ENCODE results near the gene DBP.

Gene DBP

DNA sequence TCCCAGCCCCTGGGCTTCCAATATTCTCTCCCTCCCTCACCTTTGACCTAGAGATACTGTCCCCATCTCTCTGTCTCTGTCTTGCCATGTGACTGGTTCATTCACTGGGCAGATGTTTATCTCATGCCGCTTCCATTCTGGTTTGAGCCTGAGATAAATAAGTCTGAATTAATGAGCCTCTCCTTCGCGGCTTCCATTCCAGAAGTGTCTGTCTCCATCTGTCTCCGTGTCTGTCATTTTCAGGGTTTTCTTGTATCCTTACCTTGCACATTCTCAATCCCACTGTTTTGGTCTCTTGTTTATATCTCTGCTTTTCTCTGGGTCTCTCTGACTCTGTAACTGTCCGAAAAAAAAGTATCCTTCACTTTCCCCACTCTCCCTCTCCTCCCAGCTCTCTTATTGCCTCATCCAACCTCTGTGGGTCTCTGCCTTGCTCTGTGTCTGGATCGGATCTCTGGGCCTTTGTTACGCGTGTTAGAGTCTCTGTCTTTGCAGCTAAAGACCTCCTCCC, 13.6 kb downstream of the DBP start (continued):
- TF ChIP-seq, protein P1, sequence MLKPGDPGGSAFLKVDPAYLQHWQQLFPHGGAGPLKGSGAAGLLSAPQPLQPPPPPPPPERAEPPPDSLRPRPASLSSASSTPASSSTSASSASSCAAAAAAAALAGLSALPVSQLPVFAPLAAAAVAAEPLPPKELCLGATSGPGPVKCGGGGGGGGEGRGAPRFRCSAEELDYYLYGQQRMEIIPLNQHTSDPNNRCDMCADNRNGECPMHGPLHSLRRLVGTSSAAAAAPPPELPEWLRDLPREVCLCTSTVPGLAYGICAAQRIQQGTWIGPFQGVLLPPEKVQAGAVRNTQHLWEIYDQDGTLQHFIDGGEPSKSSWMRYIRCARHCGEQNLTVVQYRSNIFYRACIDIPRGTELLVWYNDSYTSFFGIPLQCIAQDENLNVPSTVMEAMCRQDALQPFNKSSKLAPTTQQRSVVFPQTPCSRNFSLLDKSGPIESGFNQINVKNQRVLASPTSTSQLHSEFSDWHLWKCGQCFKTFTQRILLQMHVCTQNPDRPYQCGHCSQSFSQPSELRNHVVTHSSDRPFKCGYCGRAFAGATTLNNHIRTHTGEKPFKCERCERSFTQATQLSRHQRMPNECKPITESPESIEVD (tag by site-specific recombination; IDR thresholded peaks at IDR 0.05): no peak
- TF ChIP-seq WT1 (tag by site-specific recombination; IDR thresholded peaks at IDR 0.05): 0 out of 2 replicates have a peak, but pooled peaks have one; percentile 34
- TF ChIP-seq GFI1B (tag by site-specific recombination; IDR thresholded peaks at IDR 0.05): no peak
- TF ChIP-seq ZXDB (tag by site-specific recombination; IDR thresholded peaks at IDR 0.05): no peak
- no peak for TF ChIP-seq ZIC2 (tag by site-specific recombination; IDR thresholded peaks at IDR 0.05)
- TF ChIP-seq ZNF214 (tag by site-specific recombination; IDR thresholded peaks at IDR 0.05; ENCODE audit: borderline replicate concordance): no peak
- TF ChIP-seq, protein P2, sequence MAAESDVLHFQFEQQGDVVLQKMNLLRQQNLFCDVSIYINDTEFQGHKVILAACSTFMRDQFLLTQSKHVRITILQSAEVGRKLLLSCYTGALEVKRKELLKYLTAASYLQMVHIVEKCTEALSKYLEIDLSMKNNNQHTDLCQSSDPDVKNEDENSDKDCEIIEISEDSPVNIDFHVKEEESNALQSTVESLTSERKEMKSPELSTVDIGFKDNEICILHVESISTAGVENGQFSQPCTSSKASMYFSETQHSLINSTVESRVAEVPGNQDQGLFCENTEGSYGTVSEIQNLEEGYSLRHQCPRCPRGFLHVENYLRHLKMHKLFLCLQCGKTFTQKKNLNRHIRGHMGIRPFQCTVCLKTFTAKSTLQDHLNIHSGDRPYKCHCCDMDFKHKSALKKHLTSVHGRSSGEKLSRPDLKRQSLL (tag by site-specific recombination; IDR thresholded peaks at IDR 0.05): no peak
- TF ChIP-seq ZNF391 (tag by site-specific recombination; IDR thresholded peaks at IDR 0.05; ENCODE audit: borderline replicate concordance, low read depth): no peak
- no peak for TF ChIP-seq ZNF76 (tag by site-specific recombination; IDR thresholded peaks at IDR 0.05; ENCODE audit: borderline replicate concordance, low read depth)
- no peak for TF ChIP-seq RBAK (tag by site-specific recombination; IDR thresholded peaks at IDR 0.05)
- TF ChIP-seq ZNF701 (tag by site-specific recombination; IDR thresholded peaks at IDR 0.05): no peak
- TF ChIP-seq KLF16 (tag by site-specific recombination; IDR thresholded peaks at IDR 0.05): peak; percentile 59; the same call in 1 of the 2 replicates
- no peak for TF ChIP-seq ZNF561 (tag by site-specific recombination; IDR thresholded peaks at IDR 0.05; ENCODE audit: borderline replicate concordance)
- no peak for TF ChIP-seq ZSCAN16 (tag by site-specific recombination; IDR thresholded peaks at IDR 0.05)
- TF ChIP-seq BCL11B (tag by site-specific recombination; IDR thresholded peaks at IDR 0.05; ENCODE audit: low read depth): no peak
- TF ChIP-seq, protein P3, sequence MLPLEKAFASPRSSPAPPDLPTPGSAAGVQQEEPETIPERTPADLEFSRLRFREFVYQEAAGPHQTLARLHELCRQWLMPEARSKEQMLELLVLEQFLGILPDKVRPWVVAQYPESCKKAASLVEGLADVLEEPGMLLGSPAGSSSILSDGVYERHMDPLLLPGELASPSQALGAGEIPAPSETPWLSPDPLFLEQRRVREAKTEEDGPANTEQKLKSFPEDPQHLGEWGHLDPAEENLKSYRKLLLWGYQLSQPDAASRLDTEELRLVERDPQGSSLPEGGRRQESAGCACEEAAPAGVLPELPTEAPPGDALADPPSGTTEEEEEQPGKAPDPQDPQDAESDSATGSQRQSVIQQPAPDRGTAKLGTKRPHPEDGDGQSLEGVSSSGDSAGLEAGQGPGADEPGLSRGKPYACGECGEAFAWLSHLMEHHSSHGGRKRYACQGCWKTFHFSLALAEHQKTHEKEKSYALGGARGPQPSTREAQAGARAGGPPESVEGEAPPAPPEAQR (tag by site-specific recombination; IDR thresholded peaks at IDR 0.05): no peak
- TF ChIP-seq ZNF776 (tag by site-specific recombination; IDR thresholded peaks at IDR 0.05; ENCODE audit: borderline replicate concordance): no peak
- TF ChIP-seq, protein P4, sequence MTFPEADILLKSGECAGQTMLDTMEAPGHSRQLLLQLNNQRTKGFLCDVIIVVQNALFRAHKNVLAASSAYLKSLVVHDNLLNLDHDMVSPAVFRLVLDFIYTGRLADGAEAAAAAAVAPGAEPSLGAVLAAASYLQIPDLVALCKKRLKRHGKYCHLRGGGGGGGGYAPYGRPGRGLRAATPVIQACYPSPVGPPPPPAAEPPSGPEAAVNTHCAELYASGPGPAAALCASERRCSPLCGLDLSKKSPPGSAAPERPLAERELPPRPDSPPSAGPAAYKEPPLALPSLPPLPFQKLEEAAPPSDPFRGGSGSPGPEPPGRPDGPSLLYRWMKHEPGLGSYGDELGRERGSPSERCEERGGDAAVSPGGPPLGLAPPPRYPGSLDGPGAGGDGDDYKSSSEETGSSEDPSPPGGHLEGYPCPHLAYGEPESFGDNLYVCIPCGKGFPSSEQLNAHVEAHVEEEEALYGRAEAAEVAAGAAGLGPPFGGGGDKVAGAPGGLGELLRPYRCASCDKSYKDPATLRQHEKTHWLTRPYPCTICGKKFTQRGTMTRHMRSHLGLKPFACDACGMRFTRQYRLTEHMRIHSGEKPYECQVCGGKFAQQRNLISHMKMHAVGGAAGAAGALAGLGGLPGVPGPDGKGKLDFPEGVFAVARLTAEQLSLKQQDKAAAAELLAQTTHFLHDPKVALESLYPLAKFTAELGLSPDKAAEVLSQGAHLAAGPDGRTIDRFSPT (tag by site-specific recombination; IDR thresholded peaks at IDR 0.05): no peak
- no peak for TF ChIP-seq ZNF510 (tag by site-specific recombination; IDR thresholded peaks at IDR 0.05; ENCODE audit: insufficient replicate concordance)
- TF ChIP-seq PRDM1 (tag by site-specific recombination; IDR thresholded peaks at IDR 0.05): peak; percentile 97
- TF ChIP-seq ZNF629 (tag by site-specific recombination; IDR thresholded peaks at IDR 0.05): no peak
- no peak for TF ChIP-seq ZNF138 (tag by site-specific recombination; IDR thresholded peaks at IDR 0.05; ENCODE audit: borderline replicate concordance)
- no peak for TF ChIP-seq ZNF624 (tag by site-specific recombination; IDR thresholded peaks at IDR 0.05)
- TF ChIP-seq ZNF654 (tag by site-specific recombination; IDR thresholded peaks at IDR 0.05; ENCODE audit: low read depth): no peak
- peak; percentile 36; the same call in 1 of the 2 replicates for TF ChIP-seq ZEB2 (tag by site-specific recombination; IDR thresholded peaks at IDR 0.05)
- TF ChIP-seq OSR2 (tag by site-specific recombination; IDR thresholded peaks at IDR 0.05): no peak
- no peak for TF ChIP-seq GLI2 (tag by site-specific recombination; IDR thresholded peaks at IDR 0.05; ENCODE audit: borderline replicate concordance, low read depth)
- no peak for TF ChIP-seq ZNF114 (tag by site-specific recombination; IDR thresholded peaks at IDR 0.05)
- no peak for TF ChIP-seq ZNF121 (tag by site-specific recombination; IDR thresholded peaks at IDR 0.05)
- TF ChIP-seq SCRT2 (tag by site-specific recombination; IDR thresholded peaks at IDR 0.05): no peak
- no peak for TF ChIP-seq MYNN (tag by site-specific recombination; IDR thresholded peaks at IDR 0.05; ENCODE audit: borderline replicate concordance)
- no peak for TF ChIP-seq ZNF184 (tag by site-specific recombination; IDR thresholded peaks at IDR 0.05)
- TF ChIP-seq, protein P5, sequence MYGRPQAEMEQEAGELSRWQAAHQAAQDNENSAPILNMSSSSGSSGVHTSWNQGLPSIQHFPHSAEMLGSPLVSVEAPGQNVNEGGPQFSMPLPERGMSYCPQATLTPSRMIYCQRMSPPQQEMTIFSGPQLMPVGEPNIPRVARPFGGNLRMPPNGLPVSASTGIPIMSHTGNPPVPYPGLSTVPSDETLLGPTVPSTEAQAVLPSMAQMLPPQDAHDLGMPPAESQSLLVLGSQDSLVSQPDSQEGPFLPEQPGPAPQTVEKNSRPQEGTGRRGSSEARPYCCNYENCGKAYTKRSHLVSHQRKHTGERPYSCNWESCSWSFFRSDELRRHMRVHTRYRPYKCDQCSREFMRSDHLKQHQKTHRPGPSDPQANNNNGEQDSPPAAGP (tag by site-specific recombination; IDR thresholded peaks at IDR 0.05): peak; percentile 42; the same call in 1 of the 2 replicates
- TF ChIP-seq ZNF37A (tag by site-specific recombination; IDR thresholded peaks at IDR 0.05): no peak
- no peak for TF ChIP-seq ZNF626 (tag by site-specific recombination; IDR thresholded peaks at IDR 0.05)
- TF ChIP-seq ZNF366 (tag by site-specific recombination; conservative IDR thresholded peaks at IDR 0.05): peak; percentile 59
